ENCODE results near the gene OVAAL. TPM values are rescaled to one million over a fixed set of nuclear protein-coding genes. Genes with fewer than 3 reads are reported as not detected.

The OVAAL gene
- total RNA-seq, 1 donor from 2014 or later = not detected

DNA sequence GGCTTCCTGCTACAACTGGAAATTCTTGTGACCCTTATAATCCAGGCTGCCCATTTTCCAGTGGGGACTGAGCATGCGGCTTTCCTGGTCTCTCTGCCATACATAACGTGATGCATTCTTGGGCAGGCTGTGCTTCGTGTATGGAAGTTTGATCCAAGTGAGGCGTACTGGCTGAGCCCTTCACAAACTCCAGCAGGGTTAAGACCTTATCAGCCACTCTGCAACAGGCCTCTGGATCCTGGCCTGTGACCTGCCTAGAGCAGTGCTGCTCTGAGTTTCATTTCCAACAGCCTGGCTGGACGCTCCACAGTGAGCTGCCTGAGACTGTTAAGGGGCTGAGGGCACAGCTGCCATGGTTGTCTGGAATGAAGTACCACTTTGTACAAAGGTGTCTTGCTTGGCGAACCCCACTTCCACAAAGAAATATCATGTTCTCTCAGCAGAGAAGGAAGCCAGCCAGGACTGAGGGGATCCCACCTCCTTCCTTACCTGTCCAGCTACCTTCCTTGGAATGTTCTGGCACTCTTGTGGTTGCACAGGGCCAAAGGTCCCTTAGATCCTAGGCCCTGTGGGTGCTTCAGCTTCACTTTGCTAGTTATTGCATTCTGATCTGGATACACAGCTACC lies 44.6 kb downstream of the OVAAL start:
- TF ChIP-seq, protein P1, sequence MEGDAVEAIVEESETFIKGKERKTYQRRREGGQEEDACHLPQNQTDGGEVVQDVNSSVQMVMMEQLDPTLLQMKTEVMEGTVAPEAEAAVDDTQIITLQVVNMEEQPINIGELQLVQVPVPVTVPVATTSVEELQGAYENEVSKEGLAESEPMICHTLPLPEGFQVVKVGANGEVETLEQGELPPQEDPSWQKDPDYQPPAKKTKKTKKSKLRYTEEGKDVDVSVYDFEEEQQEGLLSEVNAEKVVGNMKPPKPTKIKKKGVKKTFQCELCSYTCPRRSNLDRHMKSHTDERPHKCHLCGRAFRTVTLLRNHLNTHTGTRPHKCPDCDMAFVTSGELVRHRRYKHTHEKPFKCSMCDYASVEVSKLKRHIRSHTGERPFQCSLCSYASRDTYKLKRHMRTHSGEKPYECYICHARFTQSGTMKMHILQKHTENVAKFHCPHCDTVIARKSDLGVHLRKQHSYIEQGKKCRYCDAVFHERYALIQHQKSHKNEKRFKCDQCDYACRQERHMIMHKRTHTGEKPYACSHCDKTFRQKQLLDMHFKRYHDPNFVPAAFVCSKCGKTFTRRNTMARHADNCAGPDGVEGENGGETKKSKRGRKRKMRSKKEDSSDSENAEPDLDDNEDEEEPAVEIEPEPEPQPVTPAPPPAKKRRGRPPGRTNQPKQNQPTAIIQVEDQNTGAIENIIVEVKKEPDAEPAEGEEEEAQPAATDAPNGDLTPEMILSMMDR (conservative IDR thresholded peaks at IDR 0.05; ENCODE audit: low read depth, low read length) = no peak
- no peak overlapping the region for H3K4me3 ChIP-seq (ENCODE audit: low read depth, low read length)
- no peak for DNase-seq (ENCODE audit: low read depth)

DNA sequence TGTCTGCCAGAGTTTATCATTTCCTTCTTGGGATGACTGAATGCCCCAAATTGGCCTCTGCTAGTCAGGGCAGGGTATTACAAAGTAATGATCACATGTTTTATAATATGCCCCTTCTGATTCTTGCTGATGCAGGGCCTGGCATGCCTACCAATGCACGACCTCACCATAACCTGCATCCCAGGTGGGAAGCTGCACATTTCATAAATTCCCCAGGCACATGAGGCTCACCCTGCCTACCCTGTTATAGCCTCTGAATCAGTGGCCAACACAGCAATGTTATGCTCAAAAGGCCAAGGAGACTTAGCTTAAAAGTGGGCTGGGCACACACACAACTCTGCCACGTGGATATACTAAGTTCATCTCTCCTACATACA lies 45.1 kb downstream of the OVAAL start:
- H3K4me3 ChIP-seq (ENCODE audit: low read depth, low read length) = no peak overlapping the region
- no peak for DNase-seq (ENCODE audit: low read depth)
- TF ChIP-seq, protein P1 (conservative IDR thresholded peaks at IDR 0.05; ENCODE audit: low read depth, low read length) = no peak

DNA sequence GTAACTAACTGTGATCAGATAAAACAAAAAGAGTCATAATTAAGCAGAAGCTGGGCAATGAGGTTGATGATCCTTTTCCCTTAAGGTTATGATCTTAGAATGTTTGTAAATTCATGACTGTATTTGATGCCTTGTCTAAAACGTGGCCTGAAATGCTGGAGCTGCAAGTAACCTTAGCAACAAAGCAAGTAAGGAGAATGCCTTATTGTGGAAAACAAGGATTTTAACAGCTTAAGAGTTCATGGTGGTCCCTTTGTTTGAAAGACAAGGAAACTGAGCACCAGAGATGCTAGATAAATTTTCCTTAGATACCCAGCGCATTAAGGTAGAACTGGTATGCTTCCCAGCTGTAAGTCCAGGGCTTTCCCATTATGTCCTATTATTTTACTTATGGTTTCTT lies 47.4 kb downstream of the OVAAL start:
- DNase-seq (ENCODE audit: low read depth) = no peak
- no peak overlapping the region for H3K4me3 ChIP-seq (ENCODE audit: low read depth, low read length)
- TF ChIP-seq, protein P1 (conservative IDR thresholded peaks at IDR 0.05; ENCODE audit: low read depth, low read length) = no peak

DNA sequence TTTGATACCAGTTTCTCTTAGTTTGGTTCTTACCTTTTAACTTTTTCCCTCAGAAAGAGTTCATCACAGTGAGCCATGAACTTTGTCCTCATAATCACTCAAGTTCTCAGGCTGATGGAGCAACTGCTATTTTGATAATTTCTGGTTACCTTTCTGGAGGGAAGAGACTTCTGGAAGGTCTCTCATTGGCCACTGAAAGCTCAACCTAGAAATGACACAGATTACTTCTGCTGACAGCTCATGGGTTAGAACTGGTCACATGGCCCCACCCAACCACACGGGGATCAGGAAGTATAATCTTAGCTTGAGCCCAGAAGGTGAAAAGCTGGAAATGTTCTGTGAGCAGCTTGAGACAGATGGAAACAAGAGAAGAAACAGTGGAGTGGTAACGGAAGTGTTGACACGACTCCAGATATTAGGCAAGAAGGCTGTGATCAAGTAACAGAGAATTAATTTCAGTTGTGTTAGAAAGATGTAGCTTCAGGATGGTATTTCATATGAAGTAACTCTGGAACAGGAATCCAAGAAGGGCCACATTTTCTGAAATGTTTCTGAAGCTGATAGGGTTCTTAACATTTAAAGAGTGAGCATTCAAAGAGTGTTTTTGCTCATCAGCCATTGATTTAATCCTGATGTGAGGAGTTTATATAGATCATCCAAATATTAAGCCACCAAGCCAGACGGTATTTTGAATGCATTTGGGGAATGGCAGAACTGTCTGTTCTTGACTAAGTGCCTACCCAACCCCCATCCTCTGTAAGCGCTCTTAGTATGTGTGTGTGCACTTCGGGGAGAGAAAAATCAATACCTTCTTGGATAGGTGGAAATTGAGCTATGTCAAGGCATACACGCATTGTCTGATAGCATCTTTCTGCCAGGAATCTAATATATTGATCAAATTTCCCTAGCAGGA lies 51.1 kb downstream of the OVAAL start:
- no peak for DNase-seq (ENCODE audit: low read depth)
- TF ChIP-seq, protein P1 (conservative IDR thresholded peaks at IDR 0.05; ENCODE audit: low read depth, low read length) = no peak
- no peak overlapping the region for H3K4me3 ChIP-seq (ENCODE audit: low read depth, low read length)

DNA sequence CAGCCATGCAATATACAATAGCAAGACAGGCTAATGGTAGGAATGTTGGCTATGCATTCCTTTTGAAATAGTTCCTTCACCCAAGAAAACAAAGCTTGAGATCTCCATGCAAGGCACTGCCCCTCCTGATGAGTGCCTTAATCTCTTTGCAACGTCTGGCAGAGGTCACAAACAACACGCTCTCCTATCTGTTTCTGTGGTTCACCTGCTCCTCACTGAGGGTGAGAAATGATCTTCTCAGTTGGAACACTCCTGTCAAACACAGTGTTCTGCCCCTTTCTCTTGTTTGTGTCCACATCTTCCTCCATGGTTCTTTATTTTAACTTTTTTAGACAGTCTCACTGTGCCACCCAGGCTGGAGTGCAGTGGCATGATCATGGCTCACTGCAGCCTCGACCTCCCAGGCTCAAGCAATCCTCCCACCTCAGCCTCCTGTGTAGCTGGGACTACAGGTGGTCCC lies 51.8 kb downstream of the OVAAL start:
- no peak overlapping the region for H3K4me3 ChIP-seq (ENCODE audit: low read depth, low read length)
- TF ChIP-seq, protein P1 (conservative IDR thresholded peaks at IDR 0.05; ENCODE audit: low read depth, low read length) = no peak
- no peak for DNase-seq (ENCODE audit: low read depth)

DNA sequence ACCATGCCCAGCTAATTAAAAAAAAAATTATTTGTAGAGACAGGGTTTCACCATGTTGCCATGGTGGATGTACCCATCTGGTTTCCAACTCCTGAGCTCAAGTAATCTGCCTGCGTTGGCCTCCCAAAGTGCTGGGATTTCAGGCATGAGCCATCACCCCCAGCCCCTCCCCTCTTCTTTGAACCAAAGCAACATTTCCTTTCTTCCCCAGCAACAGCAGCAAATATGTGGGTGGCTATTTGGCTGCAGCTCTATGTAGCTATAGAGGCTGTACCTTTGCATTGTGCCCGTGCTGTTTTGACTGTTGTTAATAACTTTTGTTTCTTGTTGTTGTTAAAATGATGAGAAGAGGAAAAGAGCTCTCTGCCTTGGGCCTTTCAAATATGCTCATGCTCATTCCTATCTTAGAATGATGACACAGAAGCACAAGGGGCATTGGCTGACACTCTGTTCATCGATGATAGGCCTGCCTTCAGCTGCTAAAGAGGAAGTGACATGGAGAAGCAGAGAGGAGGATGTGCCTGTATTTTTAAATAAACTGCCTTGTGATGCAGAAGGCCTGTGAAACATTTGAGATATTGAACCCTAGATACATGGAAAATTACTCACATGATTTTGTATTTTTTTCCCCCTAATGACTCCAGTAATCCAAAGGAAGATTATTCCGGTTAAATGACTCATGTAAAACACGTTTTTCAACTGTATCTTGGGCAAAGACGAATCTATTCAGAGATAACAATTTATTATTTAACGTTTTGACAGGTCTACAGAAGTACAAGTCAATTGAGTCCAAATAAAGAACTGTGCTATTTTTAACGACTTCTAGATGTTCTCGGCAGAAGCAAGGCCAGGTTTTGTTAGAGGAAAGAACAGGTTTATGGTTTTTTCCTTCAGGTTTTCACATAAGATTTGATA lies 52.5 kb downstream of the OVAAL start:
- no peak overlapping the region for H3K4me3 ChIP-seq (ENCODE audit: low read depth, low read length)
- TF ChIP-seq, protein P1 (conservative IDR thresholded peaks at IDR 0.05; ENCODE audit: low read depth, low read length) = no peak
- DNase-seq (ENCODE audit: low read depth) = no peak
